MM.1S (cell line): ENCODE data around the gene SEMA3E.

ENCODE experiments used
- CTCF ChIP-seq: fragments of 300-600 bp; sonication (generic); IDR thresholded peaks from 2 replicates; pipeline ENCODE4 v1.5.1; 2016; ENCODE audit warnings: antibody characterized with exemption, low read length, mixed read lengths
- EZH2 ChIP-seq: fragments of 300-600 bp; sonication (generic); optimal IDR thresholded peaks from 2 replicates; pipeline ENCODE3; 2017; ENCODE audit warnings: low read depth, mild to moderate bottlenecking, antibody characterized with exemption, low read length, mixed read lengths
- EZH2phosphoT487 ChIP-seq: fragments of 300-600 bp; sonication (generic); IDR thresholded peaks from 2 replicates; pipeline ENCODE4 v1.6.1; 2018; ENCODE audit warnings: antibody characterized with exemption, low read length

- TF ChIP-seq CTCF: no peak
- TF ChIP-seq EZH2: no peak
- no peak for TF ChIP-seq EZH2phosphoT487
Observed at GRCh38 chr7:83649701-83650100, 762 bp upstream of the SEMA3E start.
